ENCODE data around the gene CFAP97D1. TPM values are rescaled to one million over a fixed set of nuclear protein-coding genes. Genes with fewer than 3 reads are reported as not detected.

The CFAP97D1 gene
- total RNA-seq (2022; extraction: Qiagen RNA extraction): 0.02 TPM in 3 of 5 replicates, not detected in the others

GRCh38 chr17:43780135-43780534 is at the start of gene CFAP97D1:
Gene CFAP97D1, plus strand, starts transcription at chr17:43780435. Its CDS starts 28 bp downstream, at chr17:43780463.

DNA sequence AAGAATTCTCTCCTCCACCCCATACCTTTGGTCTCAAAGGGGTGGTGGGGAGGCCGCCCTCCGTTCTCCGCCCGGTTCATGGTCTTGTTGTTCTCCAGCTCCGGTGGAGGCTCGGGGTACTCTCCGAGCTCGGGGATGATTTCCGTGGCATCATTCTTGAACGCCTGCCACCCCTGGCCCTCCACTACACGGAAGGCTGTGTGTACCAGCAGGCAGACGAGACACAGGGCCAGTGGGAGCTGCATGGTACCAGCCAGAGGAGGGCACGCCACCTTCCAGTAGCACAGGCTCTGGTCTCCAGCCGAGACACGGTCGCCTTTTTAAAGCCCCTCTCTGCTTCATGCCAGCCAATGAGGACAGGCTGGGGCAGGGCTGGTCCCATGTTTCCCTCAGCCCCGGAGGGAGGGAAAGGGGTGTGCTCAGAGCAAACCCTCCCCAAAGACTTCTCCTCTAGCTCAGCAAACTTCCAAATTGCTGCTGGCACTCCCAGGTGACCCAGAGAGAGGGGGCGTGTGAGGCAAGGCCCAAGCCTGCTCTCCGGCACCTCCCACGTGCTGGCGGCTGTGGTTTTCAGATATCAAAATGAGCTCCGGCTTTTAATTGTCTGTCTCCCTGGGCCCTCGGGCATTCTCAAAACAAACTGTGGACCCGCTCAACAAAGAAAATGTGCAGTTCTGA is 21.6 kb upstream of the CFAP97D1 start, which contains the start of gene SOST:
Gene SOST (minus strand): TSS at position 295 of the 678 bp plus-strand sequence. CDS start 50 bp downstream, at position 245.

DNA sequence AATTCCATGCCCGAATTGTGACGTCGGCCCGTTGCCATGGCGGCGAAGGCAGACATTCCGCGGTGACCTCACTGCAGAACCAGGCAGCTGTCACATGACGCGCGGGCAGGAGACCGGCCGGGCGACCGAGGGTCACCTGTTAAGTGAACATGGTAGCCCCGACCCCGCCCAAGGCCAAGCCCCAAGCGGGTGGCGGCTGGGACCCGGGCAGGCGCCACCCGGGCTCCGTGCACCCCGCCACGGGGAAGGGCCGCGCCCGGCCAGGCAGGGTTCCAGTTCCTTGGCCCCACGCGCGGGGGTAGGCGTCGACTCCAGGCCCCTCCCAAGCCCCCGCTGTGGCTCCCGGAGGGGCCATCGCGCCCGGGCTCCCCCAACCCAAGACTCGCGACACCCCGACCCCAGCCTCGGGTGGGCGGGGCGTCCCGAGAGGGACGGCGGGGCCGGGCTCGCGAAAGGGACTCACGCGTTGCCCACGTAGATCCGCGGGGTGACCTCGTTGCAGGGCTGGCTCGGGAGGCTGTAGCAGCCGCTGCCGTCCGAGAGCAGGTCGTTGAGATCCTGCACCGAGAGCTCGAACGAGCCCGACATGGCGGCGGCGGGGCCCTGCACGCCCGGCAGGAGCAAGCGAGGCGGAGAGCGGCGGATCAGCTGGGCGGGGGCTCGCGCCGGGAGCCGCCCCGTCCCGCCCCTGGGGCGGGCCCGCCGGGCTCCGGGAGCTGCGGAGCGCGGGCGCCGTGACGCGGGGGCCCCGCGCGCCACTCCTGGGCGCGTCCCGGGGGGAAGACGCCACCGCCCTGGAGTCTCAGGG is 1.7 kb upstream of the CFAP97D1 start, which contains the start of gene DUSP3:
Gene DUSP3 (minus strand): TSS at position 641 of the 808 bp plus-strand sequence. CDS start 53 bp downstream, at position 588.

GRCh38 chr17:43832976-43833829 is 53.0 kb downstream of the CFAP97D1 start, which contains the start of gene MPP3:
Gene MPP3, minus strand, starts transcription at chr17:43833146. Its CDS starts 1,240 bp downstream, at chr17:43831906.

Other genes starting within 250 kb of the CFAP97D1 start
- gene ETV4, start 234.1 kb upstream of the CFAP97D1 start, total RNA-seq (2022; extraction: Qiagen RNA extraction): 43.9 to 52.8 TPM (median 51.0 TPM) in 5 replicates
- gene MEOX1, start 118.5 kb upstream of the CFAP97D1 start, total RNA-seq (2022; extraction: Qiagen RNA extraction): not detected in 5 replicates
- 0.04 to 0.07 TPM in 2 of 5 replicates, not detected in the others for gene SOST, start 21.6 kb upstream of the CFAP97D1 start, total RNA-seq (2022; extraction: Qiagen RNA extraction)
- gene DUSP3, start 1.5 kb upstream of the CFAP97D1 start, total RNA-seq (2022; extraction: Qiagen RNA extraction): 59.1 to 64.1 TPM (median 61.0 TPM) in 5 replicates
- 14.1 to 21.2 TPM (median 18.7 TPM) in 5 replicates for gene MPP3, start 52.7 kb downstream of the CFAP97D1 start, total RNA-seq (2022; extraction: Qiagen RNA extraction)
- not detected in 5 replicates for gene CD300LG, start 66.7 kb downstream of the CFAP97D1 start, total RNA-seq (2022; extraction: Qiagen RNA extraction)
- gene MPP2, start 127.1 kb downstream of the CFAP97D1 start, total RNA-seq (2022; extraction: Qiagen RNA extraction): 1.6 to 2.4 TPM (median 1.9 TPM) in 5 replicates
- gene PPY, start 162.0 kb downstream of the CFAP97D1 start, total RNA-seq (2022; extraction: Qiagen RNA extraction): 0.22 TPM in 1 of 5 replicates, not detected in the others
- gene PYY, start 173.5 kb downstream of the CFAP97D1 start, total RNA-seq (2022; extraction: Qiagen RNA extraction): 0.13 TPM in 1 of 5 replicates, not detected in the others
- 0.84 to 1.2 TPM (median 1.1 TPM) in 5 replicates for gene NAGS, start 224.2 kb downstream of the CFAP97D1 start, total RNA-seq (2022; extraction: Qiagen RNA extraction)
- 26.9 to 35.9 TPM (median 34.2 TPM) in 5 replicates for gene TMEM101, start 234.5 kb downstream of the CFAP97D1 start, total RNA-seq (2022; extraction: Qiagen RNA extraction)

All from A549 treated with CORT108297 at 1 μM for 4 hours (cell line).